HepG2 (cell line): ENCODE measurements around the gene SNX27. TPM values are rescaled to one million over a fixed set of nuclear protein-coding genes. Genes with fewer than 3 reads are reported as not detected.

ENCODE experiments used
- ATF2 ChIP-seq: sonication (generic); formaldehyde crosslinking; IDR thresholded peaks from 2 replicates; pipeline ENCODE4 v1.4.0; 2020; ENCODE audit warnings: missing genetic modification reagents
- ATF4 ChIP-seq, 2 experiments: fragments of 450-650 bp in 1 of 2; sonication (generic) in 1 of 2; formaldehyde crosslinking; IDR thresholded peaks; 2 replicates each; pipeline versions ENCODE4 v1.5.0 to v1.8.0; 2020 to 2022; ENCODE audit warnings: mild to moderate bottlenecking in 1 of 2, missing genetic modification reagents in 1 of 2
- ATM ChIP-seq: fragments of 450-650 bp; IDR thresholded peaks from 2 replicates; pipeline ENCODE4 v1.7.1; 2017; ENCODE audit warnings: mild to moderate bottlenecking, borderline replicate concordance
- CEBPB ChIP-seq: IDR thresholded peaks from 2 replicates; pipeline ENCODE4 v1.6.1; 2011; ENCODE audit warnings: low read depth, low read length, improper control_type of control experiment, borderline replicate concordance
- CREB1 ChIP-seq, 2 experiments: fragments of 450-650 bp in 1 of 2; IDR thresholded peaks; 2 replicates each; pipeline ENCODE4 v1.6.1; 2016 to 2017; ENCODE audit warnings: control low read depth in 1 of 2, mild to moderate bottlenecking in 1 of 2, missing compliant biosample characterization in 1 of 2, missing genetic modification characterization in 1 of 2
- CREB3 ChIP-seq: sonication (generic); formaldehyde crosslinking; IDR thresholded peaks from 2 replicates; pipeline ENCODE4 v1.5.0; 2020; ENCODE audit warnings: missing genetic modification reagents
- FOSL1 ChIP-seq: sonication (generic); formaldehyde crosslinking; IDR thresholded peaks from 2 replicates; pipeline ENCODE4 v1.9.0; 2021; ENCODE audit warnings: missing genetic modification reagents, borderline replicate concordance
- GABPB1 ChIP-seq: IDR thresholded peaks from 2 replicates; pipeline ENCODE4 v1.6.1; 2016; ENCODE audit warnings: mild to moderate bottlenecking, missing genetic modification reagents, moderate library complexity, missing compliant biosample characterization
- GATAD1 ChIP-seq: IDR thresholded peaks from 2 replicates; pipeline ENCODE4 v1.6.1; 2016; ENCODE audit warnings: missing genetic modification reagents, missing compliant biosample characterization
- HOXA7 ChIP-seq: sonication (generic); formaldehyde crosslinking; IDR thresholded peaks from 2 replicates; pipeline ENCODE4 v1.8.1; 2022; ENCODE audit warnings: mild to moderate bottlenecking, missing genetic modification reagents, moderate library complexity
- IRF2 ChIP-seq: IDR thresholded peaks from 2 replicates; pipeline ENCODE4 v1.6.1; 2018; ENCODE audit warnings: missing genetic modification reagents, missing compliant biosample characterization
- MTA1 ChIP-seq: sonication (generic); formaldehyde crosslinking; IDR thresholded peaks from 2 replicates; pipeline ENCODE4 v1.4.0; 2020; ENCODE audit warnings: missing genetic modification reagents, mild to moderate bottlenecking, borderline replicate concordance
- MTA3 ChIP-seq: sonication (generic); formaldehyde crosslinking; IDR thresholded peaks from 2 replicates; pipeline ENCODE4 v1.4.0; 2020; ENCODE audit warnings: missing genetic modification reagents
- NFYC ChIP-seq: IDR thresholded peaks from 2 replicates; pipeline ENCODE4 v1.6.1; 2016; ENCODE audit warnings: missing genetic modification reagents, missing compliant biosample characterization
- RXRA ChIP-seq: sonication (generic); formaldehyde crosslinking; IDR thresholded peaks from 2 replicates; pipeline ENCODE4 v1.5.1; 2020; ENCODE audit warnings: missing genetic modification reagents
- TBL1XR1 ChIP-seq: fragments of 150-350 bp; IDR thresholded peaks from 2 replicates; pipeline ENCODE4 v1.6.1; 2014; ENCODE audit warnings: borderline replicate concordance, low read length; ENCODE audit not compliant: partially characterized antibody
- TRIM22 ChIP-seq: fragments of 450-650 bp; IDR thresholded peaks from 2 replicates; pipeline ENCODE4 v1.6.1; 2017
- ZNF235 ChIP-seq: sonication (generic); formaldehyde crosslinking; IDR thresholded peaks from 2 replicates; pipeline ENCODE4 v1.8.1; 2023; ENCODE audit warnings: mild to moderate bottlenecking, missing genetic modification reagents, borderline replicate concordance
- ZNF354B ChIP-seq: sonication (generic); formaldehyde crosslinking; IDR thresholded peaks from 2 replicates; pipeline ENCODE4 v1.8.0; 2022; ENCODE audit warnings: mild to moderate bottlenecking, missing genetic modification reagents
- ZNF468 ChIP-seq: sonication (generic); formaldehyde crosslinking; IDR thresholded peaks from 2 replicates; pipeline ENCODE4 v1.8.0; 2022; ENCODE audit warnings: mild to moderate bottlenecking, moderate library complexity, missing genetic modification reagents
- ZNF562 ChIP-seq: sonication (generic); formaldehyde crosslinking; IDR thresholded peaks from 2 replicates; pipeline ENCODE4 v1.8.0; 2022; ENCODE audit warnings: missing genetic modification reagents, borderline replicate concordance
- ZNF607 ChIP-seq: sonication (generic); formaldehyde crosslinking; IDR thresholded peaks from 2 replicates; pipeline ENCODE4 v1.5.1; 2020; ENCODE audit warnings: missing genetic modification reagents, mild to moderate bottlenecking, borderline replicate concordance
- ZNF713 ChIP-seq: sonication (generic); formaldehyde crosslinking; IDR thresholded peaks from 2 replicates; pipeline ENCODE4 v1.4.0; 2020; ENCODE audit warnings: mild to moderate bottlenecking, missing genetic modification reagents
- ZSCAN5A ChIP-seq: sonication (generic); formaldehyde crosslinking; IDR thresholded peaks from 2 replicates; pipeline ENCODE4 v1.8.0; 2022; ENCODE audit warnings: mild to moderate bottlenecking, missing genetic modification reagents, borderline replicate concordance
- polyA plus RNA-seq, 8 experiments: library from polyadenylated mRNA; depleted of rRNA in 3 of 8; stranded (reverse) in 7 of 8; unstranded in 1 of 8; fragments of >200 nt; fragmentation: Illumina TruSeq in 4 of 8; extraction: Trizol in 4 of 8; gene quantifications; 2 replicates each; pipeline versions ENCODE4 v1.2.1 to v1.2.3, GENCODE V29; 2011 to 2016; ENCODE audit warnings: low read depth in 4 of 8, missing spikeins in 1 of 8, mixed read lengths in 1 of 8; ENCODE audit not compliant: insufficient read depth in 1 of 8
- total RNA-seq, 5 experiments: library from RNA; depleted of rRNA; stranded (reverse); fragments of >200 nt; fragmentation: Illumina TruSeq; extraction: Trizol; gene quantifications; 2 replicates each; pipeline ENCODE4 v1.2.3, GENCODE V29; 2016; ENCODE audit warnings: low read depth in 1 of 5
- TF ChIP-seq, protein P1 (sequence below): sonication (generic); formaldehyde crosslinking; conservative IDR thresholded peaks from 2 replicates; pipeline ENCODE4 v1.4.0; 2020; ENCODE audit warnings: missing genetic modification reagents

Gene SNX27
- total and polyA plus RNA-seq, 2 of the 13 experiments (the other 11 are each of a cell fraction or from before 2014, with no cell fraction given) = 14.4 to 17.8 TPM

DNA sequence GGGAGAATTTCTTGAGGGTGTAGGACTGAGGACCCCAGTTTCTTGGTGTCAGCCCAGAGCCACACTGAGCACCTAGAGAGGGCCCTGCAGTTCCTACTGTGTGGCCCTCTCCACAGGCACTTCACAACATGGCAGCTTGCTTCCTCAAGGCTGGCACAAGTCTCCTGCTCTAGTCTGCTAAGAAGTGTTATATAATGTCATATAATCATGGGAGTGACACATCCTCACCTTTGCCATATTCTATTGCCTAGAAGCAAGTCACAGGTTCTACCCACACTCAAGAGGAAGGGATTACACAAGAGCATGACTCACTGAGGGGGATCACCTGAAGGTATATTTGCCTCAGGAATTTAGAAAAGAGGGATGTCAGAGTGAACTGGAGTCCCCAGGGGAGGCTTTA is 5.5 kb upstream of the SNX27 start (continued):
- no peak for TF ChIP-seq MTA1
- no peak for TF ChIP-seq ZNF235
- TF ChIP-seq MTA3 (CRISPR knock-in tag) = no peak
- TF ChIP-seq CREB3 = no peak
- TF ChIP-seq IRF2 = no peak
- no peak for TF ChIP-seq ZNF354B
- no peak for TF ChIP-seq GATAD1 (CRISPR knock-in tag)
- TF ChIP-seq CREB1 (IDR thresholded peaks at IDR 0.05) = no peak
- peak; percentile 32; the same call in 1 of the 2 replicates for TF ChIP-seq CREB1 (CRISPR knock-in tag; IDR thresholded peaks at IDR 0.05)
- TF ChIP-seq NFYC (CRISPR knock-in tag) = no peak
- no peak for TF ChIP-seq ATF4 (CRISPR knock-in tag; IDR thresholded peaks at IDR 0.05)
- no peak for TF ChIP-seq ATM
- TF ChIP-seq ZSCAN5A (CRISPR knock-in tag) = no peak
- TF ChIP-seq TRIM22 = no peak
- no peak for TF ChIP-seq HOXA7 (CRISPR knock-in tag)
- no peak for TF ChIP-seq TBL1XR1
- TF ChIP-seq, protein P1, sequence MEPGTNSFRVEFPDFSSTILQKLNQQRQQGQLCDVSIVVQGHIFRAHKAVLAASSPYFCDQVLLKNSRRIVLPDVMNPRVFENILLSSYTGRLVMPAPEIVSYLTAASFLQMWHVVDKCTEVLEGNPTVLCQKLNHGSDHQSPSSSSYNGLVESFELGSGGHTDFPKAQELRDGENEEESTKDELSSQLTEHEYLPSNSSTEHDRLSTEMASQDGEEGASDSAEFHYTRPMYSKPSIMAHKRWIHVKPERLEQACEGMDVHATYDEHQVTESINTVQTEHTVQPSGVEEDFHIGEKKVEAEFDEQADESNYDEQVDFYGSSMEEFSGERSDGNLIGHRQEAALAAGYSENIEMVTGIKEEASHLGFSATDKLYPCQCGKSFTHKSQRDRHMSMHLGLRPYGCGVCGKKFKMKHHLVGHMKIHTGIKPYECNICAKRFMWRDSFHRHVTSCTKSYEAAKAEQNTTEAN (CRISPR knock-in tag) = no peak
- TF ChIP-seq ZNF607 (CRISPR knock-in tag) = no peak
- TF ChIP-seq ZNF468 (CRISPR knock-in tag) = no peak
- peak; percentile 49; the same call in 1 of the 2 replicates for TF ChIP-seq FOSL1
- no peak for TF ChIP-seq GABPB1
- TF ChIP-seq CEBPB = 0 out of 2 replicates have a peak, but pooled peaks have one; percentile 51
- no peak for TF ChIP-seq ZNF713 (CRISPR knock-in tag)
- TF ChIP-seq ZNF562 (CRISPR knock-in tag) = no peak
- TF ChIP-seq ATF2 (CRISPR knock-in tag) = no peak
- TF ChIP-seq RXRA (CRISPR knock-in tag) = no peak
